GM12878 (cell line): ENCODE results near the gene SMAD5.

Experiments used
- BCL11A ChIP-seq: IDR thresholded peaks from 2 replicates; pipeline ENCODE4 v1.6.1; 2011; ENCODE audit warnings: low read depth, low read length
- BRCA1 ChIP-seq: IDR thresholded peaks from 2 replicates; pipeline ENCODE4 v1.6.1; 2011; ENCODE audit warnings: low read depth, low read length, improper control_type of control experiment
- CEBPB ChIP-seq, 2 experiments: fragments of 150-350 bp in 1 of 2; IDR thresholded peaks; 2 replicates each; pipeline ENCODE4 v1.6.1; 2012 to 2014; ENCODE audit warnings: low read depth in 2 of 2, low read length in 2 of 2, borderline replicate concordance in 1 of 2, inconsistent platforms in 1 of 2
- CHD4 ChIP-seq: fragments of 200-600 bp; sonication (generic); IDR thresholded peaks from 2 replicates; pipeline ENCODE4 v1.6.1; 2016; ENCODE audit warnings: mild to moderate bottlenecking
- EP300 ChIP-seq, 2 experiments: fragments of 150-350 bp in 1 of 2; IDR thresholded peaks; 2 replicates each; pipeline ENCODE4 v1.6.1; 2011 to 2012; ENCODE audit warnings: low read depth in 2 of 2, low read length in 2 of 2, borderline replicate concordance in 1 of 2, improper control_type of control experiment in 1 of 2, inconsistent platforms in 1 of 2; ENCODE audit not compliant: control insufficient read depth in 1 of 2
- HCFC1 ChIP-seq: fragments of 150-350 bp; IDR thresholded peaks from 2 replicates; pipeline ENCODE4 v1.6.1; 2014; ENCODE audit warnings: low read length
- NFIC ChIP-seq: IDR thresholded peaks from 2 replicates; pipeline ENCODE4 v1.6.1; 2012; ENCODE audit warnings: low read depth, mild to moderate bottlenecking, inconsistent platforms, low read length, moderate library complexity
- NFYB ChIP-seq: IDR thresholded peaks from 2 replicates; pipeline ENCODE4 v1.6.1; 2011; ENCODE audit warnings: low read depth, mild to moderate bottlenecking, low read length, improper control_type of control experiment, moderate library complexity; ENCODE audit not compliant: insufficient read depth
- ZZZ3 ChIP-seq: IDR thresholded peaks from 2 replicates; pipeline ENCODE4 v1.6.1; 2011; ENCODE audit warnings: low read depth; ENCODE audit not compliant: control insufficient read depth, insufficient read length
- TF ChIP-seq, protein P1 (sequence below): fragments of 450-650 bp; formaldehyde crosslinking; IDR thresholded peaks from 2 replicates; pipeline ENCODE4 v1.5.0; 2022; ENCODE audit warnings: mild to moderate bottlenecking, missing genetic modification characterization
- TF ChIP-seq, protein P2 (sequence below): IDR thresholded peaks from 2 replicates; pipeline ENCODE4 v1.6.1; 2012; ENCODE audit warnings: mild to moderate bottlenecking, low read depth, low read length
- TF ChIP-seq, protein P3 (sequence below), 3 experiments: IDR thresholded peaks in 2 of 3; conservative IDR thresholded peaks in 1 of 3; 2 replicates each; pipeline ENCODE4 v1.5.1; 2011; ENCODE audit warnings: low read depth in 3 of 3, low read length in 3 of 3, mild to moderate bottlenecking in 3 of 3, control low read depth in 2 of 3, moderate library complexity in 2 of 3, inconsistent platforms in 1 of 3, mixed read lengths in 1 of 3; ENCODE audit not compliant: control insufficient read depth in 2 of 3, insufficient read depth in 1 of 3; ENCODE audit errors: extremely low read depth in 1 of 3

DNA sequence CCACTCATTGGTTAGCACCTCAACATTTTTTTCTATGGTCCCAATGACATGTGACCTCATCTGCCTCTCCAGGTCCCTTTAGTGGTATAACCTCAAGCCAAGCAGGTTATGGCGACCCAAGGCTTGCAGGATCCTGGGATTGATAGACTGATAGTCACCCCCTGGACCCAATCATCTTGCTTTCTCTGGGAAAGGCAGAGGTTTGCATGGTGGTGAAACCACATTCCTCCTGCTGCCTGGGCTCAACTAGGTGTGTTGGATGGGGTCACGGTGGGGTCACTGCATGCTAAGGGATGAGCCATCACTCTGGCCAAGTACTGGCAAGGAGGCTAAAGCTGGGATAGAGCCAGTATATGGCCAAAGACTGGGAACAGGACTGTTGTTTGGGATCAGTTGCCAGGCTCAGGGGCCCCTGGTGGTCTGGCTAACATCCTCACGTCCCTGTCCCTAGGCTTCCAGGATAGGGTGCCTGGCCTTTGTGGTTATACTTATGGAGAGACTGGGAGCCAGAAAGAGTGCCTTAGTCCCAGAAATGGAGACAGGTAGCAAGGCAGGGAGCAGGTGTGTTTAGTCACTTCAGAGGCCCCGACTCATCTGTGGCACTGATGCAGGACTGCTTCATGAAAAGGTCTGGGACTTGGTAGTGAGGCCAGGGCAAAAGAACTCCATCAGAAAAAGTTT, 65.0 kb downstream of the SMAD5 start:
- TF ChIP-seq, protein P1, sequence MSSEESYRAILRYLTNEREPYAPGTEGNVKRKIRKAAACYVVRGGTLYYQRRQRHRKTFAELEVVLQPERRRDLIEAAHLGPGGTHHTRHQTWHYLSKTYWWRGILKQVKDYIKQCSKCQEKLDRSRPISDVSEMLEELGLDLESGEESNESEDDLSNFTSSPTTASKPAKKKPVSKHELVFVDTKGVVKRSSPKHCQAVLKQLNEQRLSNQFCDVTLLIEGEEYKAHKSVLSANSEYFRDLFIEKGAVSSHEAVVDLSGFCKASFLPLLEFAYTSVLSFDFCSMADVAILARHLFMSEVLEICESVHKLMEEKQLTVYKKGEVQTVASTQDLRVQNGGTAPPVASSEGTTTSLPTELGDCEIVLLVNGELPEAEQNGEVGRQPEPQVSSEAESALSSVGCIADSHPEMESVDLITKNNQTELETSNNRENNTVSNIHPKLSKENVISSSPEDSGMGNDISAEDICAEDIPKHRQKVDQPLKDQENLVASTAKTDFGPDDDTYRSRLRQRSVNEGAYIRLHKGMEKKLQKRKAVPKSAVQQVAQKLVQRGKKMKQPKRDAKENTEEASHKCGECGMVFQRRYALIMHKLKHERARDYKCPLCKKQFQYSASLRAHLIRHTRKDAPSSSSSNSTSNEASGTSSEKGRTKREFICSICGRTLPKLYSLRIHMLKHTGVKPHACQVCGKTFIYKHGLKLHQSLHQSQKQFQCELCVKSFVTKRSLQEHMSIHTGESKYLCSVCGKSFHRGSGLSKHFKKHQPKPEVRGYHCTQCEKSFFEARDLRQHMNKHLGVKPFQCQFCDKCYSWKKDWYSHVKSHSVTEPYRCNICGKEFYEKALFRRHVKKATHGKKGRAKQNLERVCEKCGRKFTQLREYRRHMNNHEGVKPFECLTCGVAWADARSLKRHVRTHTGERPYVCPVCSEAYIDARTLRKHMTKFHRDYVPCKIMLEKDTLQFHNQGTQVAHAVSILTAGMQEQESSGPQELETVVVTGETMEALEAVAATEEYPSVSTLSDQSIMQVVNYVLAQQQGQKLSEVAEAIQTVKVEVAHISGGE, result no peak
- TF ChIP-seq CHD4 (no peak), NFYB (no peak), EP300 (IDR thresholded peaks at IDR 0.05; ENCODE audit: borderline replicate concordance in 1 of 2, control insufficient read depth in 1 of 2, low read depth in 2 of 2, low read length in 2 of 2) (no peak), BCL11A (no peak), NFIC (no peak), HCFC1 (no peak), CEBPB (IDR thresholded peaks at IDR 0.05; ENCODE audit: borderline replicate concordance in 1 of 2, low read depth in 2 of 2, low read length in 2 of 2) (no peak), ZZZ3 (no peak), BRCA1 (no peak)
- TF ChIP-seq, protein P2, sequence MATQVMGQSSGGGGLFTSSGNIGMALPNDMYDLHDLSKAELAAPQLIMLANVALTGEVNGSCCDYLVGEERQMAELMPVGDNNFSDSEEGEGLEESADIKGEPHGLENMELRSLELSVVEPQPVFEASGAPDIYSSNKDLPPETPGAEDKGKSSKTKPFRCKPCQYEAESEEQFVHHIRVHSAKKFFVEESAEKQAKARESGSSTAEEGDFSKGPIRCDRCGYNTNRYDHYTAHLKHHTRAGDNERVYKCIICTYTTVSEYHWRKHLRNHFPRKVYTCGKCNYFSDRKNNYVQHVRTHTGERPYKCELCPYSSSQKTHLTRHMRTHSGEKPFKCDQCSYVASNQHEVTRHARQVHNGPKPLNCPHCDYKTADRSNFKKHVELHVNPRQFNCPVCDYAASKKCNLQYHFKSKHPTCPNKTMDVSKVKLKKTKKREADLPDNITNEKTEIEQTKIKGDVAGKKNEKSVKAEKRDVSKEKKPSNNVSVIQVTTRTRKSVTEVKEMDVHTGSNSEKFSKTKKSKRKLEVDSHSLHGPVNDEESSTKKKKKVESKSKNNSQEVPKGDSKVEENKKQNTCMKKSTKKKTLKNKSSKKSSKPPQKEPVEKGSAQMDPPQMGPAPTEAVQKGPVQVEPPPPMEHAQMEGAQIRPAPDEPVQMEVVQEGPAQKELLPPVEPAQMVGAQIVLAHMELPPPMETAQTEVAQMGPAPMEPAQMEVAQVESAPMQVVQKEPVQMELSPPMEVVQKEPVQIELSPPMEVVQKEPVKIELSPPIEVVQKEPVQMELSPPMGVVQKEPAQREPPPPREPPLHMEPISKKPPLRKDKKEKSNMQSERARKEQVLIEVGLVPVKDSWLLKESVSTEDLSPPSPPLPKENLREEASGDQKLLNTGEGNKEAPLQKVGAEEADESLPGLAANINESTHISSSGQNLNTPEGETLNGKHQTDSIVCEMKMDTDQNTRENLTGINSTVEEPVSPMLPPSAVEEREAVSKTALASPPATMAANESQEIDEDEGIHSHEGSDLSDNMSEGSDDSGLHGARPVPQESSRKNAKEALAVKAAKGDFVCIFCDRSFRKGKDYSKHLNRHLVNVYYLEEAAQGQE, result no peak
- TF ChIP-seq, protein P3, sequence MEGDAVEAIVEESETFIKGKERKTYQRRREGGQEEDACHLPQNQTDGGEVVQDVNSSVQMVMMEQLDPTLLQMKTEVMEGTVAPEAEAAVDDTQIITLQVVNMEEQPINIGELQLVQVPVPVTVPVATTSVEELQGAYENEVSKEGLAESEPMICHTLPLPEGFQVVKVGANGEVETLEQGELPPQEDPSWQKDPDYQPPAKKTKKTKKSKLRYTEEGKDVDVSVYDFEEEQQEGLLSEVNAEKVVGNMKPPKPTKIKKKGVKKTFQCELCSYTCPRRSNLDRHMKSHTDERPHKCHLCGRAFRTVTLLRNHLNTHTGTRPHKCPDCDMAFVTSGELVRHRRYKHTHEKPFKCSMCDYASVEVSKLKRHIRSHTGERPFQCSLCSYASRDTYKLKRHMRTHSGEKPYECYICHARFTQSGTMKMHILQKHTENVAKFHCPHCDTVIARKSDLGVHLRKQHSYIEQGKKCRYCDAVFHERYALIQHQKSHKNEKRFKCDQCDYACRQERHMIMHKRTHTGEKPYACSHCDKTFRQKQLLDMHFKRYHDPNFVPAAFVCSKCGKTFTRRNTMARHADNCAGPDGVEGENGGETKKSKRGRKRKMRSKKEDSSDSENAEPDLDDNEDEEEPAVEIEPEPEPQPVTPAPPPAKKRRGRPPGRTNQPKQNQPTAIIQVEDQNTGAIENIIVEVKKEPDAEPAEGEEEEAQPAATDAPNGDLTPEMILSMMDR (IDR thresholded peaks at IDR 0.05 in 2 of 3, conservative IDR thresholded peaks at IDR 0.05 in 1 of 3; ENCODE audit: control insufficient read depth in 2 of 3, extremely low read depth in 1 of 3, insufficient read depth in 1 of 3, low read depth in 3 of 3, low read length in 3 of 3), result no peak
